Neural cell (in vitro differentiated cells): Measurements from ENCODE around the gene HAPLN2. TPM values are rescaled to one million over a fixed set of nuclear protein-coding genes. Genes with fewer than 3 reads are reported as not detected.
A peak's percentile ranks its signal among the peaks of the same experiment; 100 is the strongest.

Source experiments
- H2AFZ ChIP-seq: fragments of 200-600, 300-800 bp; sonication (generic), shearing (Covaris generic); 2 replicates; pipeline ENCODE4 v1.6.0; 2014; ENCODE audit warnings: low read depth, mild to moderate bottlenecking, antibody characterized with exemption, low read length, moderate library complexity
- H3F3A ChIP-seq: fragments of 200-600 bp; shearing (Covaris generic); 2 replicates; pipeline ENCODE4 v1.6.1; 2016; ENCODE audit warnings: mild to moderate bottlenecking, moderate library complexity, mixed read lengths, antibody characterized with exemption, low read length; ENCODE audit not compliant: insufficient read depth, poor library complexity, severe bottlenecking
- H3K27ac ChIP-seq: fragments of 200-600, 300-800 bp; sonication (generic), shearing (Covaris generic); 2 replicates; pipeline ENCODE4 v1.5.1; 2014; ENCODE audit warnings: mild to moderate bottlenecking, low read length, moderate library complexity
- H3K27me3 ChIP-seq: fragments of 300-800, 200-600 bp; sonication (generic), shearing (Covaris generic); 2 replicates; pipeline ENCODE4 v1.6.0; 2014; ENCODE audit warnings: mild to moderate bottlenecking, low read depth, low read length, moderate library complexity; ENCODE audit not compliant: insufficient read depth
- H3K36me3 ChIP-seq: fragments of 300-800, 200-600 bp; sonication (generic), shearing (Covaris generic); 2 replicates; pipeline ENCODE4 v1.5.1; 2014; ENCODE audit warnings: mild to moderate bottlenecking, antibody characterized with exemption, low read length, moderate library complexity; ENCODE audit not compliant: insufficient read depth
- H3K4me2 ChIP-seq: fragments of 300-800, 200-600 bp; sonication (generic), shearing (Covaris generic); 2 replicates; pipeline ENCODE4 v1.6.0; 2014; ENCODE audit warnings: mild to moderate bottlenecking, low read length
- H3K4me3 ChIP-seq: fragments of 300-800, 200-600 bp; sonication (generic), shearing (Covaris generic); 2 replicates; pipeline ENCODE4 v1.5.1; 2014; ENCODE audit warnings: mild to moderate bottlenecking, low read length, moderate library complexity
- H3K79me2 ChIP-seq: fragments of 200-600 bp; shearing (Covaris generic); replicated peaks from 2 replicates; pipeline ENCODE4 v1.6.0; 2014; ENCODE audit warnings: mild to moderate bottlenecking, low read length, moderate library complexity; ENCODE audit not compliant: insufficient read depth
- H3K9ac ChIP-seq: fragments of 300-800, 200-600 bp; sonication (generic), shearing (Covaris generic); 2 replicates; pipeline ENCODE4 v1.6.1; 2016; ENCODE audit warnings: mild to moderate bottlenecking, low read length, mixed read lengths
- H3K9me2 ChIP-seq: fragments of 200-600 bp; shearing (Covaris generic); 2 replicates; pipeline ENCODE4 v1.6.1; 2016; ENCODE audit warnings: mild to moderate bottlenecking, low read length, mixed read lengths; ENCODE audit not compliant: insufficient read depth
- H3K9me3 ChIP-seq: fragments of 200-600, 300-800 bp; sonication (generic), shearing (Covaris generic); 2 replicates; pipeline ENCODE4 v1.6.1; 2016; ENCODE audit warnings: mild to moderate bottlenecking, mixed run types, low read length, moderate library complexity, mixed read lengths
- H4K20me1 ChIP-seq: fragments of 200-600 bp; shearing (Covaris generic); 2 replicates; pipeline ENCODE4 v1.6.1; 2016; ENCODE audit warnings: mild to moderate bottlenecking, mixed run types; ENCODE audit not compliant: insufficient read depth
- CTCF ChIP-seq: fragments of 450-650 bp; IDR thresholded peaks from 2 replicates; pipeline ENCODE4 v1.5.1; 2014; ENCODE audit warnings: antibody characterized with exemption, mild to moderate bottlenecking, moderate library complexity; ENCODE audit not compliant: poor library complexity, severe bottlenecking
- EP300 ChIP-seq: fragments of 450-650 bp; conservative IDR thresholded peaks from 2 replicates; pipeline ENCODE4 v1.6.1; 2014; ENCODE audit warnings: antibody characterized with exemption, mild to moderate bottlenecking, moderate library complexity; ENCODE audit not compliant: poor library complexity, severe bottlenecking
- EZH2 ChIP-seq: fragments of 200-600, 300-800 bp; shearing (Covaris generic), sonication (generic); IDR thresholded peaks from 2 replicates; pipeline ENCODE4 v1.6.1; 2014; ENCODE audit warnings: antibody characterized with exemption, low read length, borderline replicate concordance, mild to moderate bottlenecking; ENCODE audit not compliant: insufficient read depth, poor library complexity, severe bottlenecking
- MXI1 ChIP-seq: fragments of 450-650 bp; conservative IDR thresholded peaks from 2 replicates; pipeline ENCODE4 v1.6.1; 2014; ENCODE audit warnings: antibody characterized with exemption, mild to moderate bottlenecking; ENCODE audit not compliant: poor library complexity, severe bottlenecking
- POLR2AphosphoS5 ChIP-seq: IDR thresholded peaks from 2 replicates; pipeline ENCODE4 v1.6.1; 2012
- RAD21 ChIP-seq: fragments of 450-650 bp; conservative IDR thresholded peaks from 2 replicates; pipeline ENCODE4 v1.6.1; 2014; ENCODE audit warnings: antibody characterized with exemption, mild to moderate bottlenecking, moderate library complexity
- REST ChIP-seq: IDR thresholded peaks from 2 replicates; pipeline ENCODE4 v1.6.1; 2012; ENCODE audit warnings: borderline replicate concordance
- SMC3 ChIP-seq: fragments of 450-650 bp; conservative IDR thresholded peaks from 2 replicates; pipeline ENCODE4 v1.6.1; 2014; ENCODE audit warnings: antibody characterized with exemption, mild to moderate bottlenecking, moderate library complexity; ENCODE audit not compliant: poor library complexity
- TAF1 ChIP-seq: IDR thresholded peaks from 2 replicates; pipeline ENCODE4 v1.6.1; 2012; ENCODE audit warnings: low read depth
- polyA plus RNA-seq: library from polyadenylated mRNA; depleted of rRNA; stranded (reverse); fragments of >200 nt; gene quantifications from 2 replicates; pipeline ENCODE4 v1.2.3, GENCODE V29; 2014

Gene HAPLN2
- polyA plus RNA-seq, 1 donor from 2014 or later: 22.9 TPM

GRCh38 chr1:156595016-156595415 lies 24.2 kb upstream of the HAPLN2 start:
- no peak overlapping the region for H2AFZ ChIP-seq
- peak overlapping the region; percentile 25 for H3K4me2 ChIP-seq
- no peaks in the 10 kb centered on the region for H3K9me2 ChIP-seq
- H4K20me1 ChIP-seq: no peaks in the 10 kb centered on the region
- peak overlapping the region; percentile 84 for H3K27ac ChIP-seq
- no peaks in the 10 kb centered on the region for H3F3A ChIP-seq
- peak overlapping the region; percentile 48 for H3K9ac ChIP-seq
- no peaks in the 10 kb centered on the region for H3K79me2 ChIP-seq
- H3K4me3 ChIP-seq: peak overlapping the region; percentile 86
- H3K36me3 ChIP-seq: no peaks in the 10 kb centered on the region
- H3K9me3 ChIP-seq: no peaks in the 10 kb centered on the region
- TF ChIP-seq SMC3 (no peak), RAD21 (no peak), EZH2 (no peak), REST (no peak), POLR2AphosphoS5 (no peak), CTCF (no peak), TAF1 (no peak), EP300 (no peak), MXI1 (no peak)
- H3K27me3 ChIP-seq: no peaks in the 10 kb centered on the region

- Histone ChIP-seq H3K27ac (no peak overlapping the region), H3K79me2 (no peaks in the 10 kb centered on the region), H4K20me1 (no peaks in the 10 kb centered on the region), H3K9me2 (no peaks in the 10 kb centered on the region), H2AFZ (no peak overlapping the region), H3K9me3 (no peaks in the 10 kb centered on the region), H3K9ac (no peak overlapping the region), H3K4me2 (no peak overlapping the region), H3K36me3 (no peaks in the 10 kb centered on the region), H3K4me3 (no peak overlapping the region), H3K27me3 (no peaks in the 10 kb centered on the region), H3F3A (no peaks in the 10 kb centered on the region)
- TF ChIP-seq CTCF (no peak), SMC3 (no peak), MXI1 (no peak), RAD21 (no peak), POLR2AphosphoS5 (no peak), EP300 (no peak), REST (no peak), EZH2 (no peak), TAF1 (no peak)
Measured at GRCh38 chr1:156596426-156596825, 22.8 kb upstream of the HAPLN2 start.
